Activated gamma-delta T cell (primary cell): ENCODE results near the gene OR5D14.

ENCODE experiments used
- DNase-seq: peaks from one replicate; lab custom pipeline; 2025; lab: John Stamatoyannopoulos, UW
- total RNA-seq, 2 donors: gene quantifications; one replicate each; lab custom pipeline; 2026; lab: John Stamatoyannopoulos, UW

The OR5D14 gene
- total RNA-seq = 0 reads per million in 2 donors

DNA sequence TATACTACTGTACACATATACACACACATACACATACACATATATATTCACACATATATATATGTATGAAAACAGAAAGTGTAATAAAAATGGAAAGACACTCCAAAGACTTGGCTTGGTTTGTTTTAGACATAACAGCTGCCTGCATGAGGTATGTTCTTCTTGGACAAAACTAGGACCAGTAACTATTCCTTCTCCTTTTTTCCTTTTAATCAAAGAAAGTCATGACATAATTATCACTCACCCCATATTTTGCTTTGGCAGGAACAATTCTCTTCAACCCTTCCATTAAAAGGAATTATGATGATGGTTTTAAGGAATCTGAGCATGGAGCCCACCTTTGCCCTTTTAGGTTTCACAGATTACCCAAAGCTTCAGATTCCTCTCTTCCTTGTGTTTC is at the start of gene OR5D14:
TSS of gene OR5D14 (plus strand) at position 301 of the 400 bp plus-strand sequence. CDS start at position 301, 0 bp downstream.
- no peak for DNase-seq

DNA sequence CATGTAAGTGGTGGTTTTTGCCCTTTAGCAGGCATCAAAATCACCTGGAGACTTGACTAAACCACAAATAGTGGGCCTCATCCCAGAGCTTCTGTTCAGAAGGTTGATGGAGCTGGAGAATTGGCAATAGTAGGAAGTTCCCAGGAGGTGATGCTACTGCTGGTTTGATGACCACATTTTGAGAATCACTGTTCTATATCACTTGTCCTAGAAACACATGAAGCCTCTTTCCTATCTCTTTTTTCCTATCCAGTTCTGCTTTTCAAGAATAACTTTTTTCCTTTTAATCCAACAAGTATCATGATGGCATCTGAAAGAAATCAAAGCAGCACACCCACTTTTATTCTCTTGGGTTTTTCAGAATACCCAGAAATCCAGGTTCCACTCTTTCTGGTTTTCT is 22.2 kb upstream of the OR5D14 start, which contains the start of gene OR5D13:
TSS of gene OR5D13 (plus strand) at position 301 of the 400 bp plus-strand sequence. CDS start at position 301, 0 bp downstream.
- no peak for DNase-seq

DNA sequence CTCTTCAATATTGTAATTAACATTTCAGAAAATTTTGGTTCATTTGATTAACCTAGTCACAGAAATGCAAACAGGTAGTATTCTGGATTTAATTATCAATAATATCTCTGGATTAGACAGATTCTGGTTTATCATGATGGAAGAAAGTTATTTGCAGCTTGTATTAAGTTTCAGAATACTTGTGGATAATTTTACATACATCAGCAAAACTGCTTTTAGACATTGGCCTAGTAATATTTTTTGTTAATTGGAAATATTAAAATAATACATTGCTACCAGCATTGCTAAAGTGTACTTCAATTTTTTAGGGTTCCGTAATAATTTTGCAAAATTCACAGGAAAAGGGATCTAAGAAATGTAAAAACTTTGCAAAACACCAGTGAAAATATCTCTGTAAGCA is 3.8 kb upstream of the OR5D14 start:
- no peak for DNase-seq

DNA sequence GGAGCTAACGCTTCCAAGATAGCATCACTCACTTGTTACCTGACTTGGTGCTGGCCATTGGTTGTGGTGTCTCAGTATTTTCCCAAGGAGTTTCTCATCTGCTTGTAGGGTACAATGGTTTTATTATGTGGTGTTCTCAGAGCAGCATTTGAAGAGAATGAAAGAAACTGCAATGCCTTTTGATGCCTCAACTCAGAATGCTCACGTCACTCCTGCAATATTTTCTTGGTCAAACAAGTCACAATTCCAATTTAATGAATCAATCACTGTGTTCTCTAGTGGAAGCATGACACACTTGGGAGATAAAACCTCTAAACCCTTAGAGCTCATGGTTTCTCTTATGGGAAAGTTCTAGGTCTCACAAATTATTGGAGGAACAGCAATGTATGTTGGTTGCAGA is 2.0 kb upstream of the OR5D14 start:
- no peak for DNase-seq

DNA sequence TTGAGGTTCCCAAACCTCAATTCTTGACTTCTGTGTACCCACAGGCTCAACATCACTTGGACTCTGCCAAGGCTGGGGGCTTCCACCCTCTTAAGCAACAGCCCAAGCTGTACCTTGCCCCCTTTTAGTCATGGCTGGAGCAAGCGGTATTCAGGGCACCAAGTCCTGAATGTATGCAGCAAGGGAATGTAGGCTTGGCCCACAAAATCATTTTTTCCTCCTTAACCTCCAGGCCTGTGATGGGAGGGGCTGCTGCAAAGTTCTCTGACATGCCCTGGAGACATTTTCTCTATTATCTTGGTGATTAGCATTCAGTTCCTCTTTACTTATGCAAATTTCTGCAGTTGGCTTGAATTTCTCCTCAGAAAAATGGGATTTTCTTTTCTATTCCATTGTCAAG is 10.9 kb downstream of the OR5D14 start:
- no peak for DNase-seq

DNA sequence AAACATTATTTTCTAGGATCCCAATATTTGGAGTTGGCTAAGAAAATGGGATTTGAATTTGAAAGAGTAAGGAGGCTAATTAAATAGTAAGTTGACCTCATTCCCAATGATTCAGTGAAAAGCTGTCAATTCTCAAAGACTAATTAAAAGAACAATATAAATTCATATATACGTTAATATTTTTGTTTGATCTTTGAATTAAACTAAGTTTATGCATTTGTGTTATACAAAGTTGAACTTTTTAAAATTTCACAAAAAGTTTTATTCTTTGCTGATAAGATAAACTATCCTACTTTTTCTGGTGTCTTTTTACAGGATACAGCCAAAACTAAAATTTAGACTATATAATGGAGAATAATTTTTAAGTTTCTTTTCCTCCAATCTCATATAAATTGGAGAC is 15.7 kb downstream of the OR5D14 start, which contains the start of gene OR5L1:
TSS of gene OR5L1 (plus strand) at position 301 of the 400 bp plus-strand sequence. CDS start 100 bp downstream, outside the sequence.
- DNase-seq = no peak

DNA sequence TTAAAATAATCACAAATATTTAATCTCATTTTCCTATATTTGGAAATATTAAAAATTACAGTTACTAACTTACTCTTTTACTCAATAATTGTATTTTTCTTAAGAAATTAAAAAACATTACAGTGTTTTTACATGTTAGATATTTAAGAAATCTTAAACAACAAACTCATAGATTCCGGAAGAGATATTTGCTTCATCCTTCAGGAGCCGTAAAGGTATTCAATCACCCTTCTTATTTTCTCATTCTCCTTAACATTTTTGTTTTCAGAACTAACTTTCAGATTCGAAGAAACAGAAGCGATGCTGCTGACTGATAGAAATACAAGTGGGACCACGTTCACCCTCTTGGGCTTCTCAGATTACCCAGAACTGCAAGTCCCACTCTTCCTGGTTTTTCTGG is 24.0 kb downstream of the OR5D14 start, which contains the start of gene OR5D18:
TSS of gene OR5D18 (plus strand) at position 301 of the 400 bp plus-strand sequence. CDS start at position 301, 0 bp downstream.
- DNase-seq = no peak

DNA sequence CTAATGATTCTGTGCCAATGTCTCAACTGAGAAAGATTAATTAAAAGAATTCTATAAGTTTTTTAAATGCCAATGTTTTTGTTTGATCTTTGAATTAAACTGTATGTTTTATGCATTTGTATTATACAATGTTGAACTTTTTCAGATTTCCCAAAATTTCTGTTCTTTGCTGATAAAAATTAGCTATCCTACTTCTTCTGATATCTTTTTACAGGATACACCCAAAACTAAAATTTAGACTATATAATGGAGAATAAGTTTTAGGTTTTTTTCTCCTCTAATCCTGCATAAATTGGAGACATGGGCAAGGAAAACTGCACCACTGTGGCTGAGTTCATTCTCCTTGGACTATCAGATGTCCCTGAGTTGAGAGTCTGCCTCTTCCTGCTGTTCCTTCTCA is 31.6 kb downstream of the OR5D14 start, which contains the start of gene OR5L2:
TSS of gene OR5L2 (plus strand) at position 301 of the 400 bp plus-strand sequence. CDS start at position 301, 0 bp downstream.
- DNase-seq = no peak

DNA sequence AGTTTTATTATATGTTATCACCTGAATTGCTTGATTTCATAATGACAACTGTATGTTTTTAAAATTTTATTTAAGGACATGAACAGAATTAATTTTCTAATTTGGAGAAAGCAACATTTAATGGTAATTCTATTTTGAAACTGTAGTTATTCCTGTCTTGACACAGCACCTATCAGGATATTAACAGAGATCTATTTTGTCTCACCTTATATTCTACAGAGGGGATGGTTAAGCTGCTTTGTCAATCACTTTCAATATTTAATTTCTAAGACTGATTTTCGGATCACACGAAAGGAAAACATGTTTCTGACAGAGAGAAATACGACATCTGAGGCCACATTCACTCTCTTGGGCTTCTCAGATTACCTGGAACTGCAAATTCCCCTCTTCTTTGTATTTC is 43.1 kb downstream of the OR5D14 start, which contains the start of gene OR5D16:
TSS of gene OR5D16 (plus strand) at position 301 of the 400 bp plus-strand sequence. CDS start at position 301, 0 bp downstream.
- DNase-seq = no peak
